K562 (cell line): ENCODE data around the gene MATCAP1. TPM values are rescaled to one million over a fixed set of nuclear protein-coding genes. Genes with fewer than 3 reads are reported as not detected.

Experiments
- AFF1 ChIP-seq, 2 experiments: fragments of 450-650 bp; IDR thresholded peaks; 2 replicates each; pipeline ENCODE4 v1.6.1; 2018; ENCODE audit warnings: mild to moderate bottlenecking in 2 of 2, low read depth in 1 of 2; ENCODE audit not compliant: partially characterized antibody in 2 of 2
- ARID1B ChIP-seq: fragments of 450-650 bp; IDR thresholded peaks from 2 replicates; pipeline ENCODE4 v1.6.1; 2016; ENCODE audit warnings: antibody characterized with exemption, mild to moderate bottlenecking, inconsistent platforms
- ARID3A ChIP-seq: IDR thresholded peaks from 2 replicates; pipeline ENCODE4 v1.6.1; 2012; ENCODE audit warnings: low read depth, low read length, improper control_type of control experiment, borderline replicate concordance
- COPS2 ChIP-seq: fragments of 450-650 bp; conservative IDR thresholded peaks from 2 replicates; pipeline ENCODE4 v1.6.1; 2016; ENCODE audit warnings: mild to moderate bottlenecking, moderate library complexity
- EZH2 ChIP-seq: IDR thresholded peaks from 2 replicates; pipeline ENCODE4 v1.6.1; 2012; ENCODE audit warnings: low read depth, mild to moderate bottlenecking, inconsistent platforms, low read length, borderline replicate concordance
- FOXP4 ChIP-seq: sonication (generic); formaldehyde crosslinking; IDR thresholded peaks from 2 replicates; pipeline ENCODE4 v1.8.0; 2022; ENCODE audit warnings: mild to moderate bottlenecking, missing genetic modification reagents, borderline replicate concordance
- KLF16 ChIP-seq: IDR thresholded peaks from 2 replicates; pipeline ENCODE4 v1.6.1; 2016; ENCODE audit warnings: antibody characterized with exemption
- PRMT5 ChIP-seq: sonication (generic); formaldehyde crosslinking; IDR thresholded peaks from 2 replicates; pipeline ENCODE4 v1.5.0; 2020; ENCODE audit warnings: missing genetic modification reagents
- PYGO2 ChIP-seq: fragments of 450-650 bp; IDR thresholded peaks from 2 replicates; pipeline ENCODE4 v1.6.1; 2016; ENCODE audit warnings: mild to moderate bottlenecking, missing genetic modification characterization, moderate library complexity, missing compliant biosample characterization
- RB1 ChIP-seq: fragments of 450-650 bp; IDR thresholded peaks from 2 replicates; pipeline ENCODE4 v1.6.1; 2017; ENCODE audit warnings: low read depth, mild to moderate bottlenecking
- SIN3A ChIP-seq, 2 experiments: fragments of 150-350 bp in 1 of 2; IDR thresholded peaks; 2 replicates each; pipeline ENCODE4 v1.6.1; 2011 to 2016; ENCODE audit warnings: borderline replicate concordance in 2 of 2, low read depth in 2 of 2, low read length in 2 of 2, mild to moderate bottlenecking in 2 of 2, moderate library complexity in 2 of 2; ENCODE audit not compliant: control insufficient read depth in 1 of 2
- SMARCE1 ChIP-seq: fragments of 450-650 bp; IDR thresholded peaks from 2 replicates; pipeline ENCODE4 v1.7.1; 2016; ENCODE audit warnings: mild to moderate bottlenecking
- SNAPC5 ChIP-seq: fragments of 250-450 bp; sonication (Bioruptor Pico); IDR thresholded peaks from 2 replicates; pipeline ENCODE4 v1.8.0; 2021; ENCODE audit warnings: moderate library complexity, mild to moderate bottlenecking, inconsistent platforms
- SRF ChIP-seq, 2 experiments: fragments of 250-450, 450-650 bp in 1 of 2; sonication (Bioruptor Pico) in 1 of 2; sonication (generic) in 1 of 2; formaldehyde crosslinking; IDR thresholded peaks; 2 replicates each; pipeline versions ENCODE4 v1.5.0 to v1.5.1; 2020 to 2022; ENCODE audit warnings: mild to moderate bottlenecking in 1 of 2, missing genetic modification reagents in 1 of 2
- TEAD4 ChIP-seq, 2 experiments: sonication (generic) in 1 of 2; formaldehyde crosslinking in 1 of 2; IDR thresholded peaks; 2 replicates each; pipeline versions ENCODE4 v1.6.1 to v1.8.0; 2012 to 2022; ENCODE audit warnings: borderline replicate concordance in 1 of 2, inconsistent platforms in 1 of 2, low read length in 1 of 2, mild to moderate bottlenecking in 1 of 2, missing genetic modification reagents in 1 of 2
- ZNF146 ChIP-seq: IDR thresholded peaks from one replicate; pipeline ENCODE4 v1.6.1; 2018; ENCODE audit warnings: missing compliant biosample characterization; ENCODE audit not compliant: unreplicated experiment
- ZNF57 ChIP-seq: fragments of 450-650 bp; formaldehyde crosslinking; IDR thresholded peaks from 2 replicates; pipeline ENCODE4 v1.4.0; 2020; ENCODE audit warnings: mild to moderate bottlenecking, moderate library complexity
- polyA plus RNA-seq, 8 experiments: library from polyadenylated mRNA; depleted of rRNA in 4 of 8; stranded (reverse) in 5 of 8; unstranded in 3 of 8; fragments of >200 nt; fragmentation: Nextera tagmentation in 2 of 8; fragmentation: Illumina TruSeq in 1 of 8; extraction: Ambion mirVana in 2 of 8; extraction: Trizol in 1 of 8; gene quantifications; 2 replicates each; pipeline versions ENCODE4 v1.2.1 to v1.2.3, GENCODE V29; 2011 to 2014; ENCODE audit warnings: inconsistent platforms in 1 of 8, missing spikeins in 1 of 8
- total RNA-seq, 7 experiments: library from RNA; depleted of rRNA in 6 of 7; stranded (reverse); fragments of >200 nt in 6 of 7; fragmentation: Illumina TruSeq in 2 of 7; extraction: Trizol in 2 of 7; gene quantifications; 2 replicates each; pipeline versions ENCODE4 v1.2.1 to v1.2.3, GENCODE V29; 2011 to 2021; ENCODE audit warnings: low replicate concordance in 1 of 7

The MATCAP1 gene
- total and polyA plus RNA-seq, 9 of the 15 experiments (the other 6 are each of a cell fraction or from before 2014, with no cell fraction given) = 3.4 to 20.5 (median 10.3) TPM

- TF ChIP-seq FOXP4 = 0 out of 2 replicates have a peak, but pooled peaks have one; percentile 8
- TF ChIP-seq ARID3A = no peak
- TF ChIP-seq SNAPC5 (CRISPR knock-in tag) = no peak
- no peak for TF ChIP-seq TEAD4 (IDR thresholded peaks at IDR 0.05; ENCODE audit: low read length)
- TF ChIP-seq TEAD4 (CRISPR knock-in tag; IDR thresholded peaks at IDR 0.05; ENCODE audit: borderline replicate concordance) = no peak
- TF ChIP-seq SRF (CRISPR knock-in tag; IDR thresholded peaks at IDR 0.05) = 0 out of 4 replicates have a peak, but pooled peaks of 1 of the 2 experiments have one; percentile 27
- TF ChIP-seq RB1 = no peak
- no peak for TF ChIP-seq KLF16
- peak in 1 of 2 experiments; percentile 46; a peak in 1 of 4 replicates for TF ChIP-seq SIN3A (IDR thresholded peaks at IDR 0.05; ENCODE audit: borderline replicate concordance in 2 of 2, control insufficient read depth in 1 of 2, low read depth in 2 of 2, low read length in 2 of 2)
- TF ChIP-seq SMARCE1 = peak; percentile 16; the same call in 1 of the 2 replicates
- TF ChIP-seq ZNF57 (CRISPR knock-in tag) = no peak
- TF ChIP-seq AFF1 (IDR thresholded peaks at IDR 0.05; ENCODE audit: low read depth in 1 of 2, partially characterized antibody in 2 of 2) = no peak
- TF ChIP-seq EZH2 = no peak
- TF ChIP-seq COPS2 = no peak
- TF ChIP-seq PYGO2 = no peak
- TF ChIP-seq PRMT5 (CRISPR knock-in tag) = no peak
- TF ChIP-seq ARID1B = 0 out of 2 replicates have a peak, but pooled peaks have one; percentile 3
- TF ChIP-seq ZNF146 (CRISPR knock-in tag) = peak; percentile 4
These were observed 24.8 kb downstream of the MATCAP1 start (continued) for GRCh38 chr16:67158637-67159600.
